GM12878 (cell line): ENCODE measurements around the gene AURKAIP1. TPM values are rescaled to one million over a fixed set of nuclear protein-coding genes. Genes with fewer than 3 reads are reported as not detected.
A peak's percentile ranks its signal among the peaks of the same experiment; 100 is the strongest.

Experiments
- ATF7 ChIP-seq: fragments of 450-650 bp; IDR thresholded peaks from 2 replicates; pipeline ENCODE4 v1.6.1; 2016; ENCODE audit warnings: low read depth, mild to moderate bottlenecking
- CREB1 ChIP-seq: IDR thresholded peaks from 2 replicates; pipeline ENCODE4 v1.6.1; 2012; ENCODE audit warnings: low read depth, mild to moderate bottlenecking, inconsistent platforms
- E4F1 ChIP-seq: fragments of 450-650 bp; IDR thresholded peaks from 2 replicates; pipeline ENCODE4 v1.6.1; 2018; ENCODE audit warnings: borderline replicate concordance, mild to moderate bottlenecking; ENCODE audit not compliant: partially characterized antibody
- HDAC2 ChIP-seq: fragments of 200-600 bp; sonication (generic); IDR thresholded peaks from 2 replicates; pipeline ENCODE4 v1.6.1; 2017
- HDGF ChIP-seq: fragments of 450-650 bp; IDR thresholded peaks from 2 replicates; pipeline ENCODE4 v1.6.1; 2016; ENCODE audit warnings: antibody characterized with exemption
- NFIC ChIP-seq: IDR thresholded peaks from 2 replicates; pipeline ENCODE4 v1.6.1; 2012; ENCODE audit warnings: low read depth, mild to moderate bottlenecking, inconsistent platforms, low read length, moderate library complexity
- NKRF ChIP-seq: fragments of 450-650 bp; conservative IDR thresholded peaks from 2 replicates; pipeline ENCODE4 v1.6.1; 2017; ENCODE audit warnings: mild to moderate bottlenecking, moderate library complexity
- NR2C1 ChIP-seq: fragments of 450-650 bp; IDR thresholded peaks from 2 replicates; pipeline ENCODE4 v1.6.1; 2017; ENCODE audit warnings: antibody characterized with exemption, mild to moderate bottlenecking, moderate library complexity
- PAX5 ChIP-seq: IDR thresholded peaks from 2 replicates; pipeline ENCODE4 v1.6.1; 2011; ENCODE audit warnings: low read depth, low read length, borderline replicate concordance
- POU2F2 ChIP-seq: IDR thresholded peaks from 3 replicates; pipeline ENCODE4 v1.6.1; 2011; ENCODE audit warnings: low read depth, mild to moderate bottlenecking, low read length, borderline replicate concordance
- RBBP5 ChIP-seq: fragments of 200-600 bp; sonication (generic); conservative IDR thresholded peaks from 2 replicates; pipeline ENCODE4 v1.6.1; 2016
- RELA ChIP-seq: fragments of 450-650 bp; IDR thresholded peaks from 2 replicates; pipeline ENCODE4 v1.8.0; 2014; ENCODE audit warnings: borderline replicate concordance; ENCODE audit not compliant: partially characterized antibody
- STAT1 ChIP-seq: fragments of 450-650 bp; conservative IDR thresholded peaks from 2 replicates; pipeline ENCODE4 v1.6.1; 2014; ENCODE audit warnings: antibody characterized with exemption, mild to moderate bottlenecking
- TCF7 ChIP-seq: IDR thresholded peaks from 2 replicates; pipeline ENCODE4 v1.6.1; 2014; ENCODE audit warnings: antibody characterized with exemption, borderline replicate concordance
- ZNF24 ChIP-seq: fragments of 450-650 bp; IDR thresholded peaks from 2 replicates; pipeline ENCODE4 v1.6.1; 2017; ENCODE audit warnings: antibody characterized with exemption, mild to moderate bottlenecking
- ZNF274 ChIP-seq: IDR thresholded peaks from one replicate; pipeline ENCODE4 v1.8.0; 2011; ENCODE audit not compliant: insufficient read length, insufficient read depth
- ZNF384 ChIP-seq: IDR thresholded peaks from 2 replicates; pipeline ENCODE4 v1.6.1; 2012; ENCODE audit warnings: low read depth, mild to moderate bottlenecking, low read length, improper control_type of control experiment, borderline replicate concordance
- ZSCAN29 ChIP-seq: fragments of 450-650 bp; IDR thresholded peaks from 2 replicates; pipeline ENCODE4 v1.6.1; 2017; ENCODE audit warnings: mild to moderate bottlenecking, moderate library complexity
- ZZZ3 ChIP-seq: IDR thresholded peaks from 2 replicates; pipeline ENCODE4 v1.6.1; 2011; ENCODE audit warnings: low read depth; ENCODE audit not compliant: control insufficient read depth, insufficient read length
- polyA plus RNA-seq, 11 experiments: library from polyadenylated mRNA; depleted of rRNA in 4 of 11; unstranded in 6 of 11; stranded (reverse) in 5 of 11; fragments of >200 nt; fragmentation: Nextera tagmentation in 4 of 11; fragmentation: Illumina TruSeq in 1 of 11; extraction: Ambion mirVana in 4 of 11; extraction: Trizol in 1 of 11; gene quantifications; 1 replicate in 1 of 11; 2 replicates in 10 of 11; pipeline versions ENCODE4 v1.2.1 to v1.2.3, GENCODE V29; 2011 to 2016; ENCODE audit warnings: inconsistent platforms in 2 of 11, missing spikeins in 2 of 11, low read depth in 1 of 11
- total RNA-seq, 4 experiments: library from RNA; depleted of rRNA in 3 of 4; stranded (reverse); fragments of >200 nt in 3 of 4; fragmentation: Illumina TruSeq in 1 of 4; extraction: Trizol in 1 of 4; gene quantifications; 2 replicates each; pipeline versions ENCODE4 v1.2.1 to v1.2.3, GENCODE V29; 2013 to 2021
- TF ChIP-seq, protein P1 (sequence below): IDR thresholded peaks from 2 replicates; pipeline ENCODE4 v1.6.1; 2011; ENCODE audit warnings: low read depth, low read length, improper control_type of control experiment, borderline replicate concordance
- TF ChIP-seq, protein P2 (sequence below): IDR thresholded peaks from 2 replicates; pipeline ENCODE4 v1.6.1; 2011; ENCODE audit warnings: borderline replicate concordance, low read depth, mild to moderate bottlenecking, moderate library complexity, mixed read lengths, low read length; ENCODE audit not compliant: insufficient read depth; ENCODE audit errors: extremely low read length
- TF ChIP-seq, protein P3 (sequence below): fragments of 450-650 bp; IDR thresholded peaks from 2 replicates; pipeline ENCODE4 v1.6.1; 2018; ENCODE audit warnings: mild to moderate bottlenecking, low read depth, moderate library complexity; ENCODE audit not compliant: partially characterized antibody

The AURKAIP1 gene
- total and polyA plus RNA-seq, 10 of the 15 experiments (the other 5 are each of a cell fraction or from before 2014, with no cell fraction given), result 6.5 to 366 (median 120) TPM

- no peak for TF ChIP-seq NFIC
- no peak for TF ChIP-seq ZNF24
- TF ChIP-seq CREB1, result peak; percentile 83
- TF ChIP-seq, protein P1, sequence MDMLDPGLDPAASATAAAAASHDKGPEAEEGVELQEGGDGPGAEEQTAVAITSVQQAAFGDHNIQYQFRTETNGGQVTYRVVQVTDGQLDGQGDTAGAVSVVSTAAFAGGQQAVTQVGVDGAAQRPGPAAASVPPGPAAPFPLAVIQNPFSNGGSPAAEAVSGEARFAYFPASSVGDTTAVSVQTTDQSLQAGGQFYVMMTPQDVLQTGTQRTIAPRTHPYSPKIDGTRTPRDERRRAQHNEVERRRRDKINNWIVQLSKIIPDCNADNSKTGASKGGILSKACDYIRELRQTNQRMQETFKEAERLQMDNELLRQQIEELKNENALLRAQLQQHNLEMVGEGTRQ, result no peak
- 0 out of 2 replicates have a peak, but pooled peaks have one; percentile 62 for TF ChIP-seq ZSCAN29
- TF ChIP-seq, protein P2, sequence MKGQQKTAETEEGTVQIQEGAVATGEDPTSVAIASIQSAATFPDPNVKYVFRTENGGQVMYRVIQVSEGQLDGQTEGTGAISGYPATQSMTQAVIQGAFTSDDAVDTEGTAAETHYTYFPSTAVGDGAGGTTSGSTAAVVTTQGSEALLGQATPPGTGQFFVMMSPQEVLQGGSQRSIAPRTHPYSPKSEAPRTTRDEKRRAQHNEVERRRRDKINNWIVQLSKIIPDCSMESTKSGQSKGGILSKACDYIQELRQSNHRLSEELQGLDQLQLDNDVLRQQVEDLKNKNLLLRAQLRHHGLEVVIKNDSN, result no peak
- TF ChIP-seq, protein P3, sequence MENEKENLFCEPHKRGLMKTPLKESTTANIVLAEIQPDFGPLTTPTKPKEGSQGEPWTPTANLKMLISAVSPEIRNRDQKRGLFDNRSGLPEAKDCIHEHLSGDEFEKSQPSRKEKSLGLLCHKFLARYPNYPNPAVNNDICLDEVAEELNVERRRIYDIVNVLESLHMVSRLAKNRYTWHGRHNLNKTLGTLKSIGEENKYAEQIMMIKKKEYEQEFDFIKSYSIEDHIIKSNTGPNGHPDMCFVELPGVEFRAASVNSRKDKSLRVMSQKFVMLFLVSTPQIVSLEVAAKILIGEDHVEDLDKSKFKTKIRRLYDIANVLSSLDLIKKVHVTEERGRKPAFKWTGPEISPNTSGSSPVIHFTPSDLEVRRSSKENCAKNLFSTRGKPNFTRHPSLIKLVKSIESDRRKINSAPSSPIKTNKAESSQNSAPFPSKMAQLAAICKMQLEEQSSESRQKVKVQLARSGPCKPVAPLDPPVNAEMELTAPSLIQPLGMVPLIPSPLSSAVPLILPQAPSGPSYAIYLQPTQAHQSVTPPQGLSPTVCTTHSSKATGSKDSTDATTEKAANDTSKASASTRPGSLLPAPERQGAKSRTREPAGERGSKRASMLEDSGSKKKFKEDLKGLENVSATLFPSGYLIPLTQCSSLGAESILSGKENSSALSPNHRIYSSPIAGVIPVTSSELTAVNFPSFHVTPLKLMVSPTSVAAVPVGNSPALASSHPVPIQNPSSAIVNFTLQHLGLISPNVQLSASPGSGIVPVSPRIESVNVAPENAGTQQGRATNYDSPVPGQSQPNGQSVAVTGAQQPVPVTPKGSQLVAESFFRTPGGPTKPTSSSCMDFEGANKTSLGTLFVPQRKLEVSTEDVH, result no peak
- TF ChIP-seq E4F1, result no peak
- TF ChIP-seq ZZZ3, result no peak
- TF ChIP-seq ZNF274, result no peak
- TF ChIP-seq RELA, result no peak
- TF ChIP-seq TCF7, result no peak
- TF ChIP-seq HDAC2, result no peak
- TF ChIP-seq NR2C1, result peak; percentile 35; the same call in 1 of the 2 replicates
- no peak for TF ChIP-seq PAX5
- TF ChIP-seq POU2F2, result no peak
- TF ChIP-seq ZNF384, result no peak
- TF ChIP-seq HDGF, result no peak
- TF ChIP-seq ATF7, result no peak
- TF ChIP-seq STAT1, result no peak; the same call in 1 of the 2 replicates
- no peak for TF ChIP-seq RBBP5
- TF ChIP-seq NKRF, result peak; percentile 83
These were observed 25.6 kb downstream of the AURKAIP1 start, which contains the start of gene DVL1 (continued) for GRCh38 chr1:1349256-1350012.
